ENCODE results near the gene TEF.

TEF gene

GRCh38 chr22:41401781-41402648 is 20.3 kb downstream of the TEF start:
- TF ChIP-seq YY1 (IDR thresholded peaks at IDR 0.05; ENCODE audit: low read depth) = no peak
- no peak for TF ChIP-seq REST (IDR thresholded peaks at IDR 0.05; ENCODE audit: low read depth)
- TF ChIP-seq, protein P1, sequence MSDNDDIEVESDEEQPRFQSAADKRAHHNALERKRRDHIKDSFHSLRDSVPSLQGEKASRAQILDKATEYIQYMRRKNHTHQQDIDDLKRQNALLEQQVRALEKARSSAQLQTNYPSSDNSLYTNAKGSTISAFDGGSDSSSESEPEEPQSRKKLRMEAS (IDR thresholded peaks at IDR 0.05) = no peak
- no peak for TF ChIP-seq CREB1 (IDR thresholded peaks at IDR 0.05; ENCODE audit: low read depth)
- TF ChIP-seq ZBTB7A (IDR thresholded peaks at IDR 0.05; ENCODE audit: low read depth) = no peak
- no peak for TF ChIP-seq CEBPB (IDR thresholded peaks at IDR 0.05)
- TF ChIP-seq EP300 (IDR thresholded peaks at IDR 0.05; ENCODE audit: borderline replicate concordance) = no peak
- TF ChIP-seq USF1 (IDR thresholded peaks at IDR 0.05) = no peak

- TF ChIP-seq FOXM1 (IDR thresholded peaks at IDR 0.05; ENCODE audit: borderline replicate concordance, low read depth) = no peak
- TF ChIP-seq USF1 (IDR thresholded peaks at IDR 0.05) = peak; percentile 22; the same call in 1 of the 2 replicates
- TF ChIP-seq YY1 (IDR thresholded peaks at IDR 0.05; ENCODE audit: low read depth) = 0 out of 2 replicates have a peak, but pooled peaks have one; percentile 24
- TF ChIP-seq EP300 (IDR thresholded peaks at IDR 0.05; ENCODE audit: borderline replicate concordance) = no peak
- peak; percentile 99 for TF ChIP-seq RAD21 (IDR thresholded peaks at IDR 0.05; ENCODE audit: low read depth)
- no peak for TF ChIP-seq REST (IDR thresholded peaks at IDR 0.05; ENCODE audit: low read depth)
- peak; percentile 30; the same call in 1 of the 2 replicates for TF ChIP-seq NFIC (IDR thresholded peaks at IDR 0.05)
- TF ChIP-seq, protein P1 (IDR thresholded peaks at IDR 0.05) = peak; percentile 48
Measured at GRCh38 chr22:41403532-41404318, 22.0 kb downstream of the TEF start.

- TF ChIP-seq ZBTB7A (IDR thresholded peaks at IDR 0.05; ENCODE audit: low read depth) = no peak
- no peak for TF ChIP-seq CEBPB (IDR thresholded peaks at IDR 0.05)
- TF ChIP-seq, protein P1 (IDR thresholded peaks at IDR 0.05) = no peak
- no peak for TF ChIP-seq TEAD4 (IDR thresholded peaks at IDR 0.05)
- no peak for TF ChIP-seq USF1 (IDR thresholded peaks at IDR 0.05)
- no peak for TF ChIP-seq TCF12 (IDR thresholded peaks at IDR 0.05; ENCODE audit: low read depth)
- no peak for TF ChIP-seq NFIC (IDR thresholded peaks at IDR 0.05)
- no peak for TF ChIP-seq EP300 (IDR thresholded peaks at IDR 0.05; ENCODE audit: borderline replicate concordance)
- no peak for TF ChIP-seq REST (IDR thresholded peaks at IDR 0.05; ENCODE audit: low read depth)
- no peak for TF ChIP-seq CREB1 (IDR thresholded peaks at IDR 0.05; ENCODE audit: low read depth)
- no peak for TF ChIP-seq TAF1 (IDR thresholded peaks at IDR 0.05; ENCODE audit: low read depth)
- no peak for TF ChIP-seq YY1 (IDR thresholded peaks at IDR 0.05; ENCODE audit: low read depth)
- no peak for TF ChIP-seq RAD21 (IDR thresholded peaks at IDR 0.05; ENCODE audit: low read depth)
- TF ChIP-seq FOXM1 (IDR thresholded peaks at IDR 0.05; ENCODE audit: borderline replicate concordance, low read depth) = no peak
- no peak for TF ChIP-seq EGR1 (IDR thresholded peaks at IDR 0.05)
Measured at GRCh38 chr22:41405588-41405987, 23.8 kb downstream of the TEF start.

Measured in Ishikawa (cell line).